Body of pancreas (tissue), 4 donors: Measurements from ENCODE around the gene POLR1B.
"Not testable (repeated sequence)": the region's sequence is repeated elsewhere in the genome, so short reads cannot be mapped to it uniquely, and the experiment has no call there.

Source experiments
- POLR2A ChIP-seq, 3 donors: fragments of 450-650 bp; IDR thresholded peaks; one replicate each; pipeline ENCODE4 v1.6.1; 2016; ENCODE audit warnings: antibody characterized with exemption in 3 of 3, mild to moderate bottlenecking in 2 of 3
- TF ChIP-seq, protein P1 (sequence below), 7 experiments: fragments of 450-650 bp in 4 of 7; fragments of 200-600 bp in 3 of 7; sonication (generic) in 3 of 7; IDR thresholded peaks; one replicate each; pipeline ENCODE4 v1.5.1; 2016 to 2019; ENCODE audit warnings: antibody characterized with exemption in 7 of 7

DNA sequence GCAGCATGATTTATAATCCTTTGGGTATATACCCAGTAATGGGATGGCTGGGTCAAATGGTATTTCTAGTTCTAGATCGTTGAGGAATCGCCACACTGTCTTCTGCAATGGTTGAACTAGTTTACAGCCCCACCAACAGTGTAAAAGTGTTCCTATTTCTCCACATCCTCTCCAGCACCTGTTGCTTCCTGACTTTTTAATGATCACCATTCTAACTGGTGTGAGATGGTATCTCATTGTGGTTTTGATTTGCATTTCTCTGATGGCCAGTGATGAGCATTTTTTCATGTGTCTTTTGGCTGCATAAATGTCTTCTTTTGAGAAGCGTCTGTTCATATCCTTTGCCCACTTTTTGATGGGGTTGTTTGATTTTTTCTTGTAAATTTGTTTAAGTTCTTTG is 18.0 kb upstream of the POLR1B start:
- TF ChIP-seq, protein P1, sequence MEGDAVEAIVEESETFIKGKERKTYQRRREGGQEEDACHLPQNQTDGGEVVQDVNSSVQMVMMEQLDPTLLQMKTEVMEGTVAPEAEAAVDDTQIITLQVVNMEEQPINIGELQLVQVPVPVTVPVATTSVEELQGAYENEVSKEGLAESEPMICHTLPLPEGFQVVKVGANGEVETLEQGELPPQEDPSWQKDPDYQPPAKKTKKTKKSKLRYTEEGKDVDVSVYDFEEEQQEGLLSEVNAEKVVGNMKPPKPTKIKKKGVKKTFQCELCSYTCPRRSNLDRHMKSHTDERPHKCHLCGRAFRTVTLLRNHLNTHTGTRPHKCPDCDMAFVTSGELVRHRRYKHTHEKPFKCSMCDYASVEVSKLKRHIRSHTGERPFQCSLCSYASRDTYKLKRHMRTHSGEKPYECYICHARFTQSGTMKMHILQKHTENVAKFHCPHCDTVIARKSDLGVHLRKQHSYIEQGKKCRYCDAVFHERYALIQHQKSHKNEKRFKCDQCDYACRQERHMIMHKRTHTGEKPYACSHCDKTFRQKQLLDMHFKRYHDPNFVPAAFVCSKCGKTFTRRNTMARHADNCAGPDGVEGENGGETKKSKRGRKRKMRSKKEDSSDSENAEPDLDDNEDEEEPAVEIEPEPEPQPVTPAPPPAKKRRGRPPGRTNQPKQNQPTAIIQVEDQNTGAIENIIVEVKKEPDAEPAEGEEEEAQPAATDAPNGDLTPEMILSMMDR (IDR thresholded peaks at IDR 0.05) = not testable (repeated sequence)
- not testable (repeated sequence) for TF ChIP-seq POLR2A (IDR thresholded peaks at IDR 0.05)
